Astrocyte (in vitro differentiated cells and primary cell): Measurements from ENCODE around the gene LTB4R. TPM values are rescaled to one million over a fixed set of nuclear protein-coding genes. Genes with fewer than 3 reads are reported as not detected.
A peak's percentile ranks its signal among the peaks of the same experiment; 100 is the strongest.

Experiments used
- DNase-seq: peaks from one replicate; pipeline ENCODE4 v3.0.0-alpha.2; 2010; ENCODE audit warnings: low read depth
- FAIRE-seq: peaks from 2 replicates; lab custom pipeline; 2011; peaks lifted over from hg19 to GRCh38; lab: Jason Lieb, UNC
- H2AFZ ChIP-seq: 2 replicates; pipeline ENCODE4 v1.6.0; 2012; ENCODE audit warnings: low read depth, low read length, inconsistent platforms
- H3K27ac ChIP-seq: 2 replicates; pipeline ENCODE4 v1.5.1; 2011; ENCODE audit warnings: low read depth, low read length, inconsistent platforms
- H3K27me3 ChIP-seq: 2 replicates; pipeline ENCODE4 v1.6.0; 2011; ENCODE audit warnings: low read length, inconsistent platforms; ENCODE audit not compliant: insufficient read depth
- H3K36me3 ChIP-seq: 2 replicates; pipeline ENCODE4 v1.5.1; 2011; ENCODE audit warnings: low read length, inconsistent platforms; ENCODE audit not compliant: insufficient read depth
- H3K4me1 ChIP-seq: 2 replicates; pipeline ENCODE4 v1.5.1; 2011; ENCODE audit warnings: low read length, inconsistent platforms; ENCODE audit not compliant: insufficient read depth
- H3K4me2 ChIP-seq: 2 replicates; pipeline ENCODE4 v1.6.0; 2012; ENCODE audit warnings: low read length, inconsistent platforms
- H3K4me3 ChIP-seq: 2 replicates; pipeline ENCODE4 v1.5.1; 2011; ENCODE audit warnings: low read depth, mild to moderate bottlenecking, low read length, inconsistent platforms; ENCODE audit not compliant: insufficient read depth
- H3K79me2 ChIP-seq: 2 replicates; pipeline ENCODE4 v1.6.0; 2012; ENCODE audit warnings: mild to moderate bottlenecking, low read length, inconsistent platforms; ENCODE audit not compliant: insufficient read depth
- H3K9ac ChIP-seq: 2 replicates; pipeline ENCODE4 v1.6.0; 2012; ENCODE audit warnings: mild to moderate bottlenecking, low read length, inconsistent platforms
- H3K9me3 ChIP-seq: 2 replicates; pipeline ENCODE4 v1.5.1; 2012; ENCODE audit warnings: low read depth, mild to moderate bottlenecking, low read length, inconsistent platforms; ENCODE audit not compliant: insufficient read depth
- H4K20me1 ChIP-seq: 2 replicates; pipeline ENCODE4 v1.6.0; 2012; ENCODE audit warnings: low read length, inconsistent platforms; ENCODE audit not compliant: insufficient read depth
- H3K27ac Mint-ChIP-seq: one replicate; pipeline ENCODE4 v1.8.0; 2021; ENCODE audit warnings: mild to moderate bottlenecking, mixed read lengths; ENCODE audit not compliant: unreplicated experiment
- H3K27me3 Mint-ChIP-seq: one replicate; pipeline ENCODE4 v1.8.0; 2021; ENCODE audit warnings: low read depth, mixed read lengths; ENCODE audit not compliant: unreplicated experiment
- H3K36me3 Mint-ChIP-seq: one replicate; pipeline ENCODE4 v1.8.0; 2021; ENCODE audit warnings: low read depth, mixed read lengths; ENCODE audit not compliant: unreplicated experiment
- H3K4me1 Mint-ChIP-seq: one replicate; pipeline ENCODE4 v1.8.0; 2021; ENCODE audit warnings: low read depth, mixed read lengths; ENCODE audit not compliant: unreplicated experiment
- H3K4me3 Mint-ChIP-seq: one replicate; pipeline ENCODE4 v1.8.0; 2021; ENCODE audit warnings: mild to moderate bottlenecking, moderate library complexity, mixed read lengths; ENCODE audit not compliant: unreplicated experiment
- H3K9me3 Mint-ChIP-seq: one replicate; pipeline ENCODE4 v1.8.0; 2021; ENCODE audit warnings: mild to moderate bottlenecking, mixed read lengths; ENCODE audit not compliant: unreplicated experiment
- EZH2 ChIP-seq: IDR thresholded peaks from 2 replicates; pipeline ENCODE4 v1.6.1; 2012; ENCODE audit warnings: mild to moderate bottlenecking, low read length, inconsistent platforms; ENCODE audit not compliant: insufficient read depth
- total RNA-seq: library from RNA; stranded (reverse); gene quantifications from 2 replicates; pipeline ENCODE4 v1.2.1, GENCODE V29; 2021
- TF ChIP-seq, protein P1 (sequence below): IDR thresholded peaks from 2 replicates; pipeline ENCODE4 v1.5.1; 2011; ENCODE audit warnings: low read depth, mild to moderate bottlenecking, inconsistent platforms, low read length, moderate library complexity; ENCODE audit not compliant: insufficient read depth

LTB4R gene
- total RNA-seq, 1 donor from 2014 or later: 5.5 TPM

DNA sequence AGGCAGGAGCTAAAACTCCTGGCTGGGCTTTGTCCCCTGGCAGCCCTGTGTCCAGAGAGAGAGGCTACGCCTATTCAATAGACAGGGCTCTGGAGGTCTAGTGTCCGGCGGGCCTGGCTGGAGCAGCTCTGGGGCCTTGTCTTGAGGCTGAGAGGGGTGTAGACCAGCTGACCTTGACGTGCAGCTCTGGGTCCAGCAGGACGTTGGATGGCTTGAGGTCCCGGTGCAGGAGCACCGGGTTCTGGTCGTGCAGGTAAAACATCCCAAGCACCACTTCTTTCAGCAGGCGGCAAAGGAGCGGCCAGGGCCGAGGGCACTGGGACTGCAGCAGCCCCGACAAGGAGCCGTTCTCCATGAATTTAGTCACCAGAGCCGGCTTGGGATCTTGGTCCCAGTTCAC lies 27.5 kb downstream of the LTB4R start:
- H3K4me3 ChIP-seq: no peak overlapping the region
- Mint-ChIP-seq H3K4me3 (no peak overlapping the region), H3K27me3 (peaks cover 78% of the 10 kb centered on the region), H3K9me3 (peaks cover 10% of the 10 kb centered on the region), H3K36me3 (peaks cover 2% of the 10 kb centered on the region), H3K4me1 (peaks cover 2% of the 10 kb centered on the region), H3K27ac (no peak overlapping the region)
- FAIRE-seq (no peak), DNase-seq (no peak)
- TF ChIP-seq, protein P1, sequence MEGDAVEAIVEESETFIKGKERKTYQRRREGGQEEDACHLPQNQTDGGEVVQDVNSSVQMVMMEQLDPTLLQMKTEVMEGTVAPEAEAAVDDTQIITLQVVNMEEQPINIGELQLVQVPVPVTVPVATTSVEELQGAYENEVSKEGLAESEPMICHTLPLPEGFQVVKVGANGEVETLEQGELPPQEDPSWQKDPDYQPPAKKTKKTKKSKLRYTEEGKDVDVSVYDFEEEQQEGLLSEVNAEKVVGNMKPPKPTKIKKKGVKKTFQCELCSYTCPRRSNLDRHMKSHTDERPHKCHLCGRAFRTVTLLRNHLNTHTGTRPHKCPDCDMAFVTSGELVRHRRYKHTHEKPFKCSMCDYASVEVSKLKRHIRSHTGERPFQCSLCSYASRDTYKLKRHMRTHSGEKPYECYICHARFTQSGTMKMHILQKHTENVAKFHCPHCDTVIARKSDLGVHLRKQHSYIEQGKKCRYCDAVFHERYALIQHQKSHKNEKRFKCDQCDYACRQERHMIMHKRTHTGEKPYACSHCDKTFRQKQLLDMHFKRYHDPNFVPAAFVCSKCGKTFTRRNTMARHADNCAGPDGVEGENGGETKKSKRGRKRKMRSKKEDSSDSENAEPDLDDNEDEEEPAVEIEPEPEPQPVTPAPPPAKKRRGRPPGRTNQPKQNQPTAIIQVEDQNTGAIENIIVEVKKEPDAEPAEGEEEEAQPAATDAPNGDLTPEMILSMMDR: no peak
- TF ChIP-seq EZH2: no peak
- peaks cover 60% of the 10 kb centered on the region for H3K27me3 ChIP-seq
- no peaks in the 10 kb centered on the region for H3K36me3 ChIP-seq
- peaks cover 4% of the 10 kb centered on the region for H3K4me1 ChIP-seq
- no peak overlapping the region for H2AFZ ChIP-seq
- no peaks in the 10 kb centered on the region for H3K9me3 ChIP-seq
- no peak overlapping the region for H3K27ac ChIP-seq
- no peaks in the 10 kb centered on the region for H3K79me2 ChIP-seq
- peak overlapping the region; percentile 71 for H3K4me2 ChIP-seq
- H4K20me1 ChIP-seq: no peaks in the 10 kb centered on the region
- no peak overlapping the region for H3K9ac ChIP-seq

DNA sequence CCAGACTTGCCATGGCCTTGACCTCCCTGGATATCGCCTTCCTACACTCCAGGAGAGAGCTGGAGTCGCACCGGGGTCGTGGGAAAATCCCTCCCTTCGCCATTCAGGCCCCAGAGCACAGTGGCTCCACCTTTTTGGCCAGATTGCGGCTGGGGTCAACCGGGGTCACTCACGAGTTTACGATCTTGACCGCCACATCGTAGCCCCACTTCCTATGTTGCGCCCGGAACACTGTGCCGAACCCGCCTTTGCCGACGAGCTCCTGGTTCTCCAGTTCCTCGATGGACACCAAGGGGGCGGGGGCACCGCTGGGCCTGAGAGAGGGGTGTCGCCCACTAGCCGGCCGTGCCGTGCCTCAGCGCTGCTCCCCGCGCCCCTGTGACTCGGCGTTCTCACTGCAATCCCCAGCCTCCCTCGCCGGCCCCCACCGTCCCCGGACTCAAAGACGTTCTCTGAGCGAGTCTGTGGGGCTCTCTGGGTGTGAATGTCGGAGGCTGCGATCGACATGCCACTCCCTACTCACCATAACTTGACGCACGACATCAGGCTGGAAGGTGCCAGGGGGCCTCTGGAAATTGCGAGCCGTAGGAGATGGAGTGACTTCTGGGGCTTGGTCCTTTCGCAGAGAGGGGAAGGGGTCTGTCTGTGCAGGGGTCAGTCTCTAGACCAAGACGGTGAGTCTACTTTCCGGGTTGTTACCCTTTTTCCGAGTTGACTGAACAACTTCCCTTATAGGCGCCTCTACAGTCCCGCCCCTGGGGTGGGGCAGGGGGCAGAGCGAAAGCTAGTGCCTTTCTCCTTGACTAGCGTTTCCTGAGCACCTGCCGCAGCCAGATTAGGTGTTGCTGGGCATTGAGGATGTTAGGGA lies 28.2 kb downstream of the LTB4R start, which contains the start of gene RIPK3:
Gene RIPK3 (minus strand): TSS at position 708 of the 868 bp plus-strand sequence. CDS start 165 bp downstream, at position 543.
- Mint-ChIP-seq H3K4me1 (peaks cover 5% of the 10 kb centered on the region), H3K27me3 (peaks cover 74% of the 10 kb centered on the region), H3K9me3 (peaks cover 10% of the 10 kb centered on the region), H3K36me3 (peaks cover 2% of the 10 kb centered on the region), H3K4me3 (peak within 1 kb of the TSS; percentile 62), H3K27ac (no peak within 1 kb of the TSS)
- FAIRE-seq (no peak), DNase-seq (no peak)
- Histone ChIP-seq H3K4me2 (peak within 1 kb of the TSS; percentile 71), H3K4me3 (peak within 1 kb of the TSS; percentile 19), H3K27ac (no peak within 1 kb of the TSS), H3K4me1 (no peaks in the 10 kb centered on the region), H3K36me3 (no peaks in the 10 kb centered on the region), H3K79me2 (no peaks in the 10 kb centered on the region), H2AFZ (peak within 1 kb of the TSS; percentile 55), H3K9me3 (no peaks in the 10 kb centered on the region), H4K20me1 (no peaks in the 10 kb centered on the region), H3K9ac (no peak within 1 kb of the TSS), H3K27me3 (peaks cover 54% of the 10 kb centered on the region)
- TF ChIP-seq, protein P1: no peak
- TF ChIP-seq EZH2: peak; percentile 50

DNA sequence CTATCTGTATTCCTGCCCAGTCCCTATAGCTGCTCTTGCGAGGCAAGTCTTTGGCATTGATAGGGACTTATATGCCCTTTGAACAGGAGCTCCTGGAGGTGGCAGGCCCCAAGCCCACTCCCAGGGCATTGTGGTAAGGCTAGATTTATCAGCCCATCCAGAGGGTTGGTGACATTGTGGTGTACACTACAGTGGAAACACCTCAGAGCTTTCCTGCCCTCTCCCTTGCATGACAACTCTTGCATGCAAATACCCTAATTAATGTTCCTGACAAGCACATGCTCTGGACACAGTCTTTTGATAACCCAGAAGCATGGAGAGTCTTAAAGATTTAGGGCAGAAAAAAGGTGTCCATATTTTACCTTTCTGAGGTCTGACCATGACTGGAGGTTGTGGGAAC lies 29.3 kb downstream of the LTB4R start:
- Mint-ChIP-seq H3K27me3 (peaks cover 65% of the 10 kb centered on the region), H3K4me3 (no peak overlapping the region), H3K9me3 (peaks cover 10% of the 10 kb centered on the region), H3K4me1 (peaks cover 5% of the 10 kb centered on the region), H3K36me3 (peaks cover 2% of the 10 kb centered on the region), H3K27ac (no peak overlapping the region)
- FAIRE-seq (no peak), DNase-seq (no peak)
- Histone ChIP-seq H3K4me1 (no peaks in the 10 kb centered on the region), H3K9me3 (no peaks in the 10 kb centered on the region), H3K27ac (no peak overlapping the region), H3K4me3 (no peak overlapping the region), H4K20me1 (no peaks in the 10 kb centered on the region), H3K79me2 (no peaks in the 10 kb centered on the region), H3K9ac (no peak overlapping the region), H3K36me3 (no peaks in the 10 kb centered on the region), H3K27me3 (peaks cover 52% of the 10 kb centered on the region), H3K4me2 (no peak overlapping the region), H2AFZ (no peak overlapping the region)
- TF ChIP-seq, protein P1: no peak
- no peak for TF ChIP-seq EZH2
